WI38 (cell line): Measurements from ENCODE around the gene ZNF446.

Experiments used
- H3K4me3 ChIP-seq: 2 replicates; pipeline ENCODE4 v1.5.1; 2011; ENCODE audit warnings: low read depth, mild to moderate bottlenecking, control low read depth, low read length
- CTCF ChIP-seq: IDR thresholded peaks from 2 replicates; pipeline ENCODE4 v1.5.1; 2012; ENCODE audit warnings: low read depth, mild to moderate bottlenecking, control low read depth, low read length

ZNF446 gene

GRCh38 chr19:58450856-58451357 is 25.2 kb upstream of the ZNF446 start:
- no peak for TF ChIP-seq CTCF
- peak overlapping the region; percentile 80 for H3K4me3 ChIP-seq

- H3K4me3 ChIP-seq: peak within 1 kb of the TSS; percentile 80
- no peak for TF ChIP-seq CTCF
These were observed 24.6 kb upstream of the ZNF446 start, which contains the start of gene ZNF324B for GRCh38 chr19:58451358-58452101. ZNF324B (plus strand) TSS chr19:58451622; CDS start chr19:58453702, 2,080 bp downstream.

- H3K4me3 ChIP-seq: no peak overlapping the region
- no peak for TF ChIP-seq CTCF
These were observed 22.4 kb upstream of the ZNF446 start for GRCh38 chr19:58453743-58454142.

- H3K4me3 ChIP-seq: no peak overlapping the region
- TF ChIP-seq CTCF: no peak
These were observed 20.8 kb upstream of the ZNF446 start for GRCh38 chr19:58455306-58455705.

GRCh38 chr19:58456111-58456510 is 20.0 kb upstream of the ZNF446 start:
- H3K4me3 ChIP-seq: no peak overlapping the region
- TF ChIP-seq CTCF: no peak

GRCh38 chr19:58460039-58460438 is 16.1 kb upstream of the ZNF446 start:
- TF ChIP-seq CTCF: no peak
- H3K4me3 ChIP-seq: no peak overlapping the region

- TF ChIP-seq CTCF: no peak
- H3K4me3 ChIP-seq: peak overlapping the region; percentile 87
These were observed 9.9 kb upstream of the ZNF446 start for GRCh38 chr19:58466089-58466759.
